ENCODE measurements around the gene P2RY2. TPM values are rescaled to one million over a fixed set of nuclear protein-coding genes. Genes with fewer than 3 reads are reported as not detected.
A peak's percentile ranks its signal among the peaks of the same experiment; 100 is the strongest.

P2RY2 gene
- total RNA-seq, 1 experiment from 2014 or later, result 1.0 TPM

DNA sequence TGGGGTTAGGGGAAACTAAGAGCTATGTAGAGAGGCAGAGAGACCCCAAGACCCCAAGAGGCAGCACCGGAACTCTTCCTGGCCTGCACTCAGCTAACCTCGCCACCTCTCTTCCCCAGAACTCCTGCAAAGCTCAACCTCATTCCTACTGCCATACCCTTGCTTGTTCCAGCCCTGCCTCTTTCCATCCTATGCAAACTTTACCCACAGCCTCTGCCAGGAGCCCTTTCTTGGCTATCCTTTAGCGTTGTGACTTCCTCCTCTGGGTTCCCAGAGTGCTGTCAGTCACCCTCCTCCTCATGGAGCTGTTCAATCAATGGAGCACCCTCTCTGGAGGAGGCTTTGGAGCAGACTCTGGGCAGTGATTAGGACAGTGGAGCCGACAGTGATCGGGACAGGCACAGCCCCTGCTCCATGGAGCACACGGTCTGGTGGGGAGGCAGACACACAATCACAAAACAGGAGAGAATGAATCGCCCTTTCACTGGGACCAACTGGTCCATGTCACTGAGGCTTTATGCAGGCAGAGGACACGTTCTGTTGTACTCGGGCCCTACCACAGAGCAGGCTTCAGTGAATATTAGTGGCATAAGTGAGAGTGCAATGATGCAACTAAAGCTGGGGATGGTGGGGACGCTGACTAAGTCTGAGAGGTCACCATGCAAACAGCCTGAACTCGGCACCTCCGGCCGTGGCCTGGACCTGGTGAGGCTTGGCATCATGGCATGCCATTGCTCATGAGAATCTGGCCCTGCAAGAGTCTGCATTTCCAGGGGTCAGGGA is 24.6 kb upstream of the P2RY2 start:
- ChIA-PET POLR2A (interaction anchor here (1.2 to 2.3 kb wide), 3 partner anchors 7 to 24 kb away, joined by 3 to 21 read pairs (median 3); no protein-coding TSS in a partner anchor), CTCF (interaction anchor here (0.6 to 3.4 kb wide), 9 partner anchors 9 to 369 kb away, joined by 3 to 15 read pairs (median 3); partner anchors contain the start of gene P2RY2)
- no peaks in the 10 kb centered on the region for H3K27me3 Mint-ChIP-seq (ENCODE audit: insufficient read depth, unreplicated experiment)
- H3K27ac Mint-ChIP-seq (ENCODE audit: low read depth, unreplicated experiment), result no peak overlapping the region
- H3K4me1 Mint-ChIP-seq (ENCODE audit: insufficient read depth, unreplicated experiment), result peaks cover 62% of the 10 kb centered on the region
- H3K4me3 Mint-ChIP-seq (ENCODE audit: unreplicated experiment), result no peak overlapping the region
- DNase-seq (ENCODE audit: unreplicated experiment), result peak; percentile 43
- TF ChIP-seq, protein P1, sequence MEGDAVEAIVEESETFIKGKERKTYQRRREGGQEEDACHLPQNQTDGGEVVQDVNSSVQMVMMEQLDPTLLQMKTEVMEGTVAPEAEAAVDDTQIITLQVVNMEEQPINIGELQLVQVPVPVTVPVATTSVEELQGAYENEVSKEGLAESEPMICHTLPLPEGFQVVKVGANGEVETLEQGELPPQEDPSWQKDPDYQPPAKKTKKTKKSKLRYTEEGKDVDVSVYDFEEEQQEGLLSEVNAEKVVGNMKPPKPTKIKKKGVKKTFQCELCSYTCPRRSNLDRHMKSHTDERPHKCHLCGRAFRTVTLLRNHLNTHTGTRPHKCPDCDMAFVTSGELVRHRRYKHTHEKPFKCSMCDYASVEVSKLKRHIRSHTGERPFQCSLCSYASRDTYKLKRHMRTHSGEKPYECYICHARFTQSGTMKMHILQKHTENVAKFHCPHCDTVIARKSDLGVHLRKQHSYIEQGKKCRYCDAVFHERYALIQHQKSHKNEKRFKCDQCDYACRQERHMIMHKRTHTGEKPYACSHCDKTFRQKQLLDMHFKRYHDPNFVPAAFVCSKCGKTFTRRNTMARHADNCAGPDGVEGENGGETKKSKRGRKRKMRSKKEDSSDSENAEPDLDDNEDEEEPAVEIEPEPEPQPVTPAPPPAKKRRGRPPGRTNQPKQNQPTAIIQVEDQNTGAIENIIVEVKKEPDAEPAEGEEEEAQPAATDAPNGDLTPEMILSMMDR (IDR thresholded peaks at IDR 0.05; ENCODE audit: unreplicated experiment), result no peak
- BruUV-seq (replicated peaks), result no TSS peak
- intact Hi-C loops (cut with micrococcal nuclease), result loop anchor here (2.0 kb wide), 1 partner anchor 25 kb away; the partner anchor contains the start of gene P2RY2
- H3K36me3 Mint-ChIP-seq (ENCODE audit: insufficient read depth, unreplicated experiment), result no peaks in the 10 kb centered on the region
- no peaks in the 10 kb centered on the region for H3K9me3 Mint-ChIP-seq (ENCODE audit: unreplicated experiment)

DNA sequence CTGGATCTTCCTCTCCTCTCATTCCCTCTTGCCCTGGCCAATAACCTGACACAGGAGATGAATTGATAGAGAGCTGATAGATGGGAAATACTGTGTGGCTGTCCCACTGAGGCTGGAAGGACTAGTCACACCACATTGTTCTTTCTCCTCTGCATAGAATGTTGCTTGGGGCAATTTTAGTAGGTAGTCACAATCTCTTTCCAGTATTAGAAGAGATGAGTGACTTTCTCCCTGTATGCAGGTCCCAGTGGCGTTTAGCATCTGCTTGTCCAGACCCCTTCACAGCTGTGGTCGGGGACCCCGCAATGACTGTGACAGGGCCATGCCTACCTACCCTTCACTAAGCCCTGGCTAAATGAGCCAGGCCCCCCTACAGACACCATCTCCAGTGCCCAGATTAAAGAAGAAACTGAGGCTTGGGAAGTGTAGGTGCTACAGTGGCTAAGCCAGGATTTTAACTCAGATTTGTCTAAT is 24.0 kb upstream of the P2RY2 start:
- no peaks in the 10 kb centered on the region for H3K36me3 Mint-ChIP-seq (ENCODE audit: insufficient read depth, unreplicated experiment)
- no peak overlapping the region for H3K4me3 Mint-ChIP-seq (ENCODE audit: unreplicated experiment)
- H3K4me1 Mint-ChIP-seq (ENCODE audit: insufficient read depth, unreplicated experiment), result peaks cover 66% of the 10 kb centered on the region
- TF ChIP-seq, protein P1 (IDR thresholded peaks at IDR 0.05; ENCODE audit: unreplicated experiment), result no peak
- intact Hi-C loops (cut with micrococcal nuclease), result loop anchor here (2.0 kb wide), 1 partner anchor 25 kb away; the partner anchor contains the start of gene P2RY2
- H3K27ac Mint-ChIP-seq (ENCODE audit: low read depth, unreplicated experiment), result no peak overlapping the region
- ChIA-PET POLR2A (interaction anchor here (0.6 to 2.3 kb wide), 3 partner anchors 8 to 69 kb away, joined by 3 to 21 read pairs (median 3); no protein-coding TSS in a partner anchor), CTCF (interaction anchor here (0.6 to 3.4 kb wide), 10 partner anchors 8 to 369 kb away, joined by 3 to 15 read pairs (median 5); partner anchors contain the start of gene P2RY2)
- BruUV-seq (replicated peaks), result no TSS peak
- no peaks in the 10 kb centered on the region for H3K27me3 Mint-ChIP-seq (ENCODE audit: insufficient read depth, unreplicated experiment)
- no peaks in the 10 kb centered on the region for H3K9me3 Mint-ChIP-seq (ENCODE audit: unreplicated experiment)
- DNase-seq (ENCODE audit: unreplicated experiment), result no peak

DNA sequence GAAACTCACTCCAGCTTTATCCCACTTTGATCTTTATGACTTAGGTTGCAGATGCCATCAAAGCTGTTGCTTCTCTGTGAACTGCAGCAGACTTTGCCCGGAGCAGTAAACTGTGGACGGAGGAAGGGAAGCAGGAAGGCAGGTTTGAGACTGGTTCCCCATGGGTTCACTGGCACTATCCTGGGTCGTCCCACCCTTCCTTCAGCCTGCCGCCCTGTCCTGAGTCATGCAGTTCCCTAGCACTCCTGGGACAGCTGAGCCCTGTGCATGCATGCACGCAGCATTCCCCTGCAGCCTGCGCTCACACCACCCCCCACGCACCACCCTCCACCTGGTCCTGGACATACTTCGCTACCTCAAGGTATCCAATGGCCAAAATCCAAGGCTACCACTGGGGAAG is 23.5 kb upstream of the P2RY2 start:
- ChIA-PET POLR2A (interaction anchor here (0.6 to 2.3 kb wide), 7 partner anchors 9 to 243 kb away, joined by 3 to 21 read pairs (median 3); no protein-coding TSS in a partner anchor), CTCF (interaction anchor here (0.6 to 3.4 kb wide), 11 partner anchors 8 to 370 kb away, joined by 3 to 15 read pairs (median 4); partner anchors contain the start of gene P2RY2)
- TF ChIP-seq, protein P1 (IDR thresholded peaks at IDR 0.05; ENCODE audit: unreplicated experiment), result no peak
- H3K4me3 Mint-ChIP-seq (ENCODE audit: unreplicated experiment), result no peak overlapping the region
- H3K27me3 Mint-ChIP-seq (ENCODE audit: insufficient read depth, unreplicated experiment), result no peaks in the 10 kb centered on the region
- H3K36me3 Mint-ChIP-seq (ENCODE audit: insufficient read depth, unreplicated experiment), result peaks cover 5% of the 10 kb centered on the region
- peaks cover 66% of the 10 kb centered on the region for H3K4me1 Mint-ChIP-seq (ENCODE audit: insufficient read depth, unreplicated experiment)
- peak; percentile 69 for DNase-seq (ENCODE audit: unreplicated experiment)
- intact Hi-C loops (cut with micrococcal nuclease), result loop anchor here (2.0 kb wide), 1 partner anchor 24 kb away; the partner anchor contains the start of gene P2RY2
- H3K27ac Mint-ChIP-seq (ENCODE audit: low read depth, unreplicated experiment), result no peak overlapping the region
- H3K9me3 Mint-ChIP-seq (ENCODE audit: unreplicated experiment), result no peaks in the 10 kb centered on the region
- no TSS peak for BruUV-seq (replicated peaks)
